Heart left ventricle (tissue), 16 donors: Measurements from ENCODE around the gene CHD5. TPM values are rescaled to one million over a fixed set of nuclear protein-coding genes. Genes with fewer than 3 reads are reported as not detected.

Experiments used
- ATAC-seq, 4 donors: fragments of 200-7000 bp; cut with Tn5 transposase; one replicate each; pipeline ENCODE4 v1.9.1; 2020 to 2022; ENCODE audit warnings: moderate library complexity in 4 of 4, mild to moderate bottlenecking in 3 of 4, moderate number of reproducible peaks in 1 of 4
- DNase-seq, 5 donors: peaks; one replicate each; pipeline ENCODE4 v3.0.0-alpha.2; 2020
- H3K27ac ChIP-seq, 12 donors: fragments of 200-600 bp; sonication (generic) in 4 of 12; one replicate each; pipeline versions ENCODE4 v1.5.0 to v1.8.0; 2016 to 2022; ENCODE audit warnings: mild to moderate bottlenecking in 2 of 12
- H3K27me3 ChIP-seq, 9 donors: fragments of 200-600 bp; sonication (generic) in 2 of 9; one replicate each; pipeline versions ENCODE4 v1.5.1 to v1.8.0; 2016 to 2022; ENCODE audit warnings: mild to moderate bottlenecking in 3 of 9
- H3K36me3 ChIP-seq, 9 donors: fragments of 200-600 bp; sonication (generic) in 2 of 9; one replicate each; pipeline versions ENCODE4 v1.5.0 to v1.8.0; 2018 to 2022; ENCODE audit warnings: mild to moderate bottlenecking in 2 of 9
- H3K4me1 ChIP-seq, 12 donors: fragments of 200-600 bp; sonication (generic) in 4 of 12; one replicate each; pipeline versions ENCODE4 v1.5.0 to v1.8.0; 2016 to 2022; ENCODE audit warnings: mild to moderate bottlenecking in 3 of 12
- H3K4me3 ChIP-seq, 12 donors: fragments of 200-600 bp; sonication (generic) in 4 of 12; one replicate each; pipeline versions ENCODE4 v1.5.0 to v1.8.0; 2017 to 2022; ENCODE audit warnings: mild to moderate bottlenecking in 9 of 12, moderate library complexity in 4 of 12
- H3K9me3 ChIP-seq, 12 donors: fragments of 200-600 bp; sonication (generic) in 4 of 12; one replicate each; pipeline versions ENCODE4 v1.5.0 to v1.8.0; 2016 to 2022; ENCODE audit warnings: mild to moderate bottlenecking in 1 of 12
- CTCF ChIP-seq, 12 donors: fragments of 200-600 bp; sonication (generic) in 4 of 12; IDR thresholded peaks; one replicate each; pipeline versions ENCODE4 v1.5.0 to v1.8.0; 2018 to 2022; ENCODE audit warnings: antibody characterized with exemption in 12 of 12, mild to moderate bottlenecking in 5 of 12
- POLR2A ChIP-seq, 2 donors: fragments of 450-650 bp; IDR thresholded peaks; one replicate each; pipeline ENCODE4 v1.6.1; 2017; ENCODE audit warnings: antibody characterized with exemption in 2 of 2, mild to moderate bottlenecking in 2 of 2, moderate library complexity in 2 of 2
- whole genome bisulfite sequencing, 4 donors: extraction: QIAGEN DNeasy Blood & Tissue Kit in 2 of 4; methylation state at CpG; one replicate each; pipeline versions ENCODE4 v1.1.5 to v1.1.7; 2013 to 2018; 5-methylcytosine and 5-hydroxymethylcytosine counted together
- intact Hi-C, 10 donors: fragments of 100-400 bp; cut with DNase I; formaldehyde crosslinking; loops; one replicate each; pipeline versions ENCODE4 v1.11.1 to v1.14.2; 2022
- polyA plus RNA-seq, 2 donors: library from polyadenylated mRNA; stranded (reverse); fragments of 200-250 nt; gene quantifications; one replicate each; pipeline ENCODE4 v1.2.3, GENCODE V29; 2013
- total RNA-seq, 9 donors: library from RNA; depleted of rRNA in 2 of 9; stranded (reverse); fragments of >200 nt in 2 of 9; fragmentation: NEBNext Ultra II Directional in 3 of 9; extraction: Animal tissue kit (Norgen Biotek cat#: 25700) in 3 of 9; gene quantifications; one replicate each; pipeline versions ENCODE4 v1.1.0 to v1.2.4, GENCODE V29; 2016 to 2023
- donor health status: ischemic (EF 13 %, LVEDD 7.1; RV severe dilation, severe dysfunction).
- donor health status: healthy with polysubstance abuse.
- donor health status: DM: no; HTN: yes; CAD: no.
- donor health status: DM: no; HTN: no; CAD: no.
- donor health status: ischemic (EF 25% LVEDD 6.9; RV normal size, moderate dysfunction).
- donor health status: ischemic (EF 25% LVEDD 5.7; RV mildly dilated, moderate dysfunction).
- donor health status: healthy.
- donor health status: DM: yes; HTN: yes; CAD: no.
- donor health status: ischemic (EF 35%, LVEDD 5.7; RV mildly dilated, moderate dysfunction).
- donor health status: nonischemic (EF 11% LVEDD 7.7; RV severe dilation, severe dysfunction).
- donor health status: DM: yes; HTN: yes; CAD: no.
- donor health status: PGD.
- donor health status: ischemic (EF 29% LVEDD 5.4; RV normal size, mild dysfunction).
- donor health status: nonischemic (EF 23%, LVEDD 6.1; RV moderate dilation, normal function).

CHD5 gene
- total and polyA plus RNA-seq, 11 donors = 0.07 to 1.3 (median 0.22) TPM; not detected in 2

GRCh38 chr1:6091823-6092109 lies 88.4 kb downstream of the CHD5 start:
- Histone ChIP-seq H3K27ac (no peak overlapping the region), H3K36me3 (peaks cover 0 to 54% (median 0%) of the 10 kb centered on the region in 9 donors), H3K9me3 (no peaks in the 10 kb centered on the region), H3K4me3 (no peak overlapping the region), H3K4me1 (peaks cover 0 to 3% (median 0%) of the 10 kb centered on the region in 12 donors), H3K27me3 (no peaks in the 10 kb centered on the region)
- ATAC-seq (no peak), DNase-seq (peak in 1 of 5 donors; percentile 44)
- WGBS, 4 donors = 87 to 96% (median 93%) methylated on average over 7 to 10 of the region's 10 CpGs
- intact Hi-C loops = no loop called here
- no peak for TF ChIP-seq CTCF (IDR thresholded peaks at IDR 0.05)
- TF ChIP-seq POLR2A (IDR thresholded peaks at IDR 0.05) = no peak

- Histone ChIP-seq H3K4me1 (peaks cover 0 to 3% (median 0%) of the 10 kb centered on the region in 12 donors), H3K9me3 (no peaks in the 10 kb centered on the region), H3K27ac (no peak overlapping the region), H3K4me3 (no peak overlapping the region), H3K27me3 (no peaks in the 10 kb centered on the region), H3K36me3 (peaks cover 0 to 51% (median 0%) of the 10 kb centered on the region in 9 donors)
- WGBS, 4 donors = 89 to 94% (median 92%) methylated on average over 24 to 25 of the region's 25 CpGs
- ATAC-seq = no peak
- TF ChIP-seq POLR2A (IDR thresholded peaks at IDR 0.05) (no peak), CTCF (IDR thresholded peaks at IDR 0.05) (no peak)
- DNase-seq = no peak
- intact Hi-C loops = no loop called here
These were observed 88.9 kb downstream of the CHD5 start for GRCh38 chr1:6090996-6091822.

GRCh38 chr1:6090288-6090687 lies 89.8 kb downstream of the CHD5 start:
- WGBS, 4 donors = 87 to 89% (median 88%) methylated on average over 3 to 18 of the region's 18 CpGs
- no peak overlapping the region for H3K27ac ChIP-seq
- TF ChIP-seq CTCF (IDR thresholded peaks at IDR 0.05) = no peak
- no peak for TF ChIP-seq POLR2A (IDR thresholded peaks at IDR 0.05)
- ATAC-seq (no peak), DNase-seq (peak in 1 of 5 donors; percentile 53)
- intact Hi-C loops = no loop called here
- H3K9me3 ChIP-seq = no peaks in the 10 kb centered on the region
- H3K4me3 ChIP-seq = no peak overlapping the region
- H3K36me3 ChIP-seq = peaks cover 0 to 50% (median 0%) of the 10 kb centered on the region in 9 donors
- no peaks in the 10 kb centered on the region for H3K27me3 ChIP-seq
- peaks cover 0 to 3% (median 0%) of the 10 kb centered on the region in 12 donors for H3K4me1 ChIP-seq

- TF ChIP-seq CTCF (IDR thresholded peaks at IDR 0.05) (no peak), POLR2A (IDR thresholded peaks at IDR 0.05) (no peak)
- no peak for ATAC-seq
- Histone ChIP-seq H3K27ac (no peak overlapping the region), H3K9me3 (no peaks in the 10 kb centered on the region), H3K36me3 (peaks cover 0 to 49% (median 0%) of the 10 kb centered on the region in 9 donors), H3K4me3 (no peak overlapping the region), H3K4me1 (peaks cover 0 to 3% (median 0%) of the 10 kb centered on the region in 12 donors), H3K27me3 (no peaks in the 10 kb centered on the region)
- peak in 1 of 5 donors; percentile 60 for DNase-seq
- intact Hi-C loops = no loop called here
- WGBS, 4 donors = 86 to 93% (median 87%) methylated on average over 18 to 19 of the region's 19 CpGs
These were observed 91.2 kb downstream of the CHD5 start for GRCh38 chr1:6088956-6089355.
